ENCODE measurements around the gene ZNF764.

ZNF764 gene

GRCh38 chr16:30581457-30581856 lies 23.3 kb upstream of the ZNF764 start:
- peaks cover 34 to 47% of the 10 kb centered on the region in 2 experiments for H3K36me3 ChIP-seq (ENCODE audit: control insufficient read depth in 1 of 2, insufficient read depth in 2 of 2, low read depth in 1 of 2, low read length in 2 of 2)
- no peaks in the 10 kb centered on the region for H3K9me3 ChIP-seq (ENCODE audit: control insufficient read depth, low read length)
- H2BK5ac ChIP-seq (ENCODE audit: low read depth, low read length, poor library complexity, severe bottlenecking): no peak overlapping the region
- no peak overlapping the region for H2BK15ac ChIP-seq (ENCODE audit: low read depth, poor library complexity, severe bottlenecking)
- no peak overlapping the region for H2AFZ ChIP-seq (ENCODE audit: low read depth, low read length)
- H4K8ac ChIP-seq (ENCODE audit: low read length): no peak overlapping the region
- H3K4ac ChIP-seq (ENCODE audit: low read depth in 1 of 2, low read length in 2 of 2): no peak overlapping the region
- H4K91ac ChIP-seq (ENCODE audit: low read length): no peak overlapping the region
- no peak overlapping the region for H3K23ac ChIP-seq (ENCODE audit: low read length in 2 of 2)
- H3K4me1 ChIP-seq (ENCODE audit: control insufficient read depth, insufficient read depth, low read depth, low read length): peaks cover 8% of the 10 kb centered on the region
- H2BK12ac ChIP-seq (ENCODE audit: low read length in 2 of 2): no peak overlapping the region
- no peak overlapping the region for H3K14ac ChIP-seq (ENCODE audit: low read length in 2 of 2)
- H3K79me1 ChIP-seq (replicated peaks; ENCODE audit: low read length, poor library complexity, severe bottlenecking): peaks cover 31% of the 10 kb centered on the region
- 98% methylated on average over 6 of the region's 7 CpGs for WGBS
- no peak overlapping the region for H3K18ac ChIP-seq (ENCODE audit: low read depth in 1 of 2, low read length in 2 of 2)
- DNase-seq: no peak
- H3K4me2 ChIP-seq (ENCODE audit: low read length, poor library complexity, severe bottlenecking): no peak overlapping the region
- no peak overlapping the region for H3K27ac ChIP-seq (ENCODE audit: low read length, poor library complexity, severe bottlenecking)
- H3K9ac ChIP-seq (ENCODE audit: low read length): no peak overlapping the region
- H2AK5ac ChIP-seq (ENCODE audit: low read length, severe bottlenecking): no peak overlapping the region
- no peak overlapping the region for H2BK120ac ChIP-seq (ENCODE audit: low read depth, low read length)
- H3K4me3 ChIP-seq (ENCODE audit: insufficient read depth in 1 of 2, low read depth in 1 of 2, low read length in 2 of 2): no peak overlapping the region
- H3K27me3 ChIP-seq (ENCODE audit: control insufficient read depth in 1 of 2, insufficient read depth in 1 of 2, low read length in 2 of 2): no peaks in the 10 kb centered on the region

- no peaks in the 10 kb centered on the region for H3K9me3 ChIP-seq (ENCODE audit: control insufficient read depth, low read length)
- no peak overlapping the region for H3K14ac ChIP-seq (ENCODE audit: low read length in 2 of 2)
- H3K4ac ChIP-seq (ENCODE audit: low read depth in 1 of 2, low read length in 2 of 2): no peak overlapping the region
- H3K4me3 ChIP-seq (ENCODE audit: insufficient read depth in 1 of 2, low read depth in 1 of 2, low read length in 2 of 2): no peak overlapping the region
- no peak overlapping the region for H3K4me2 ChIP-seq (ENCODE audit: low read length, poor library complexity, severe bottlenecking)
- H3K4me1 ChIP-seq (ENCODE audit: control insufficient read depth, insufficient read depth, low read depth, low read length): peaks cover 13% of the 10 kb centered on the region
- H2BK5ac ChIP-seq (ENCODE audit: low read depth, low read length, poor library complexity, severe bottlenecking): no peak overlapping the region
- H3K27ac ChIP-seq (ENCODE audit: low read length, poor library complexity, severe bottlenecking): no peak overlapping the region
- H3K79me1 ChIP-seq (replicated peaks; ENCODE audit: low read length, poor library complexity, severe bottlenecking): peaks cover 20% of the 10 kb centered on the region
- H4K8ac ChIP-seq (ENCODE audit: low read length): no peak overlapping the region
- H4K91ac ChIP-seq (ENCODE audit: low read length): no peak overlapping the region
- peaks cover 13 to 20% of the 10 kb centered on the region in 2 experiments for H3K36me3 ChIP-seq (ENCODE audit: control insufficient read depth in 1 of 2, insufficient read depth in 2 of 2, low read depth in 1 of 2, low read length in 2 of 2)
- 85% methylated on average over 1 of the region's 1 CpG for WGBS
- no peak overlapping the region for H3K23ac ChIP-seq (ENCODE audit: low read length in 2 of 2)
- H2BK12ac ChIP-seq (ENCODE audit: low read length in 2 of 2): no peak overlapping the region
- H2AK5ac ChIP-seq (ENCODE audit: low read length, severe bottlenecking): no peak overlapping the region
- H3K9ac ChIP-seq (ENCODE audit: low read length): no peak overlapping the region
- no peak overlapping the region for H2BK15ac ChIP-seq (ENCODE audit: low read depth, poor library complexity, severe bottlenecking)
- H2BK120ac ChIP-seq (ENCODE audit: low read depth, low read length): no peak overlapping the region
- no peaks in the 10 kb centered on the region for H3K27me3 ChIP-seq (ENCODE audit: control insufficient read depth in 1 of 2, insufficient read depth in 1 of 2, low read length in 2 of 2)
- no peak overlapping the region for H2AFZ ChIP-seq (ENCODE audit: low read depth, low read length)
- no peak for DNase-seq
- H3K18ac ChIP-seq (ENCODE audit: low read depth in 1 of 2, low read length in 2 of 2): no peak overlapping the region
These were observed 16.5 kb upstream of the ZNF764 start for GRCh38 chr16:30574678-30575077.

- peak; percentile 98 for DNase-seq
- peak within 1 kb of the TSS in 1 of 2 experiments; percentile 29 for H3K23ac ChIP-seq (ENCODE audit: low read length in 2 of 2)
- peak within 1 kb of the TSS; percentile 92 for H3K27ac ChIP-seq (ENCODE audit: low read length, poor library complexity, severe bottlenecking)
- H3K9me3 ChIP-seq (ENCODE audit: control insufficient read depth, low read length): no peaks in the 10 kb centered on the region
- 1% methylated on average over 64 of the region's 67 CpGs for WGBS
- peak within 1 kb of the TSS; percentile 85 to 91 for H3K18ac ChIP-seq (ENCODE audit: low read depth in 1 of 2, low read length in 2 of 2)
- peak within 1 kb of the TSS; percentile 66 to 89 for H3K4me3 ChIP-seq (ENCODE audit: insufficient read depth in 1 of 2, low read depth in 1 of 2, low read length in 2 of 2)
- H2AK5ac ChIP-seq (ENCODE audit: low read length, severe bottlenecking): no peak within 1 kb of the TSS
- peak within 1 kb of the TSS; percentile 84 to 90 for H3K4ac ChIP-seq (ENCODE audit: low read depth in 1 of 2, low read length in 2 of 2)
- peak within 1 kb of the TSS in 1 of 2 experiments; percentile 8 for H3K14ac ChIP-seq (ENCODE audit: low read length in 2 of 2)
- peak within 1 kb of the TSS; percentile 26 for H2BK15ac ChIP-seq (ENCODE audit: low read depth, poor library complexity, severe bottlenecking)
- peak within 1 kb of the TSS; percentile 79 for H4K91ac ChIP-seq (ENCODE audit: low read length)
- H3K79me1 ChIP-seq (replicated peaks; ENCODE audit: low read length, poor library complexity, severe bottlenecking): peaks cover 14% of the 10 kb centered on the region
- peaks cover 13% of the 10 kb centered on the region for H3K4me1 ChIP-seq (ENCODE audit: control insufficient read depth, insufficient read depth, low read depth, low read length)
- H2BK12ac ChIP-seq (ENCODE audit: low read length in 2 of 2): peak within 1 kb of the TSS in 1 of 2 experiments; percentile 43
- H3K4me2 ChIP-seq (ENCODE audit: low read length, poor library complexity, severe bottlenecking): peak within 1 kb of the TSS; percentile 94
- peak within 1 kb of the TSS; percentile 95 for H4K8ac ChIP-seq (ENCODE audit: low read length)
- peak within 1 kb of the TSS; percentile 15 for H2BK5ac ChIP-seq (ENCODE audit: low read depth, low read length, poor library complexity, severe bottlenecking)
- H3K27me3 ChIP-seq (ENCODE audit: control insufficient read depth in 1 of 2, insufficient read depth in 1 of 2, low read length in 2 of 2): no peaks in the 10 kb centered on the region
- H2BK120ac ChIP-seq (ENCODE audit: low read depth, low read length): peak within 1 kb of the TSS; percentile 81
- H2AFZ ChIP-seq (ENCODE audit: low read depth, low read length): peak within 1 kb of the TSS; percentile 83
- peaks cover 0 to 9% of the 10 kb centered on the region in 2 experiments for H3K36me3 ChIP-seq (ENCODE audit: control insufficient read depth in 1 of 2, insufficient read depth in 2 of 2, low read depth in 1 of 2, low read length in 2 of 2)
- H3K9ac ChIP-seq (ENCODE audit: low read length): peak within 1 kb of the TSS; percentile 92
These were observed 13.5 kb upstream of the ZNF764 start, which contains the start of gene ZNF688 for GRCh38 chr16:30571445-30572322. ZNF688 (minus strand) TSS chr16:30571714; CDS start chr16:30571629, 85 bp downstream.

All from mesenchymal stem cell (in vitro differentiated cells and primary cell).